Stimulated activated CD4-positive, alpha-beta T cell treated with anti-CD3 and anti-CD28 coated beads, TNF-alpha, amount 100 ng/mL, for 1 hour (primary cell): Measurements from ENCODE around the gene CMTM8.
"Not testable (repeated sequence)": the region's sequence is repeated elsewhere in the genome, so short reads cannot be mapped to it uniquely, and the experiment has no call there.

Source experiments
- DNase-seq, 3 donors: peaks; one replicate each; pipeline ENCODE4 v3.0.0-alpha.2; 2020; ENCODE audit warnings: low read depth in 3 of 3, low spot score in 1 of 3

The CMTM8 gene

DNA sequence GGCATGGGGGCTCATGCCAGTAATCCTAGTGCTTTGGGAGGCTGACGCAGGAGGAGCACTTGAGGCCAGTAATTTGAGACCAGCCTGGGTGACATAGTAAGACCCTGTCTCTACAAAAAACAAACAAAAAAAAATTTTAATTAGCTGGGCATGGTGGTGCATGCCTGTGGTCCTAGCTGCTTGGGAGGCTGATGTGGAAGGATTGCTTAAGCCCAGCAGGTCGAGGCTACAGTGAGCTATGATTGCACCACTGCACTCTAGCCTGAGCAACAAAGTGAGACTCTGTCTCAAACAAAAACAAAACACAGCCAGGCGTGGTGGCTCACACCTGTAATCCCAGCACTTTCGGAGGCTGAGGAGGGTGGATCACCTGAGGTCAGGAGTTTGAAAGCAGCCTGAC is 9.7 kb upstream of the CMTM8 start:
- DNase-seq, result not testable (repeated sequence)

DNA sequence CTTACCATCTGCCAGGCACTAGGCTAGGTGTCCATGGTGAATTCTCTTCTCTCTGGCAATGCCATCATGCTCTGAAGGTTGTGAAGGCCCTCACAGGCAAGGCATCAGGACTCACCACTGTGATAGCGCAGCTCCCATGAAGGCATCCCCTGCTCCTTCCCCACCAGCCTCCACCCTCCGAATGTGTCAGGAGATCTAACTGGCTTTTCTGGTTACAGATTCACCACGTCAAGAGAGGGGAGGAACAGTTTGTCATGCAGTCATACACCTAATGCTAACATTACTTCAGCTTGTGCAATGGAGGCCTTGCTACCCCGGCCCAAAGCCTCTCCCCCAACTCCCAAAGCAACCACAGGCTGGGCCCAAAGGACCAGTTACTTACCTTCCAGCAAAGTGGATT is 8.9 kb upstream of the CMTM8 start:
- DNase-seq, result no peak

DNA sequence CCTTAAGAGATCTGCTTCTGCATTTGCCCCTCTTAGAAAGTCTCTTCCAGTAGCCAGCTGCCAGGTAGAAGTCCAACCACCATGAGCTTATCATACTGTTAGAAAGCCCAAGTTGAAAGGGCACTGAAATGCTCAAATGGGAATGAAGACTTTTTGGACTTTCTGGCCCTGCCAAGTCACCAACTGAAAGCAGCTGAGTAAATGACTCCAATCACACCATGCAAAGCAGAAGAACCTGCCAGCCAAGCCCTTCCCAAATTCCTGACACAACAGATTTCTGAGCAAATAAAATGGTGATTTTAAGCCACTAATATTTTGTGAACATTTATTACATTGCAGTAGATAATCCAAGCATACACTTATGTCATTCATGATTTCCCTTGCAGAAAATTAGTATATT is 2.1 kb upstream of the CMTM8 start:
- DNase-seq, result no peak

DNA sequence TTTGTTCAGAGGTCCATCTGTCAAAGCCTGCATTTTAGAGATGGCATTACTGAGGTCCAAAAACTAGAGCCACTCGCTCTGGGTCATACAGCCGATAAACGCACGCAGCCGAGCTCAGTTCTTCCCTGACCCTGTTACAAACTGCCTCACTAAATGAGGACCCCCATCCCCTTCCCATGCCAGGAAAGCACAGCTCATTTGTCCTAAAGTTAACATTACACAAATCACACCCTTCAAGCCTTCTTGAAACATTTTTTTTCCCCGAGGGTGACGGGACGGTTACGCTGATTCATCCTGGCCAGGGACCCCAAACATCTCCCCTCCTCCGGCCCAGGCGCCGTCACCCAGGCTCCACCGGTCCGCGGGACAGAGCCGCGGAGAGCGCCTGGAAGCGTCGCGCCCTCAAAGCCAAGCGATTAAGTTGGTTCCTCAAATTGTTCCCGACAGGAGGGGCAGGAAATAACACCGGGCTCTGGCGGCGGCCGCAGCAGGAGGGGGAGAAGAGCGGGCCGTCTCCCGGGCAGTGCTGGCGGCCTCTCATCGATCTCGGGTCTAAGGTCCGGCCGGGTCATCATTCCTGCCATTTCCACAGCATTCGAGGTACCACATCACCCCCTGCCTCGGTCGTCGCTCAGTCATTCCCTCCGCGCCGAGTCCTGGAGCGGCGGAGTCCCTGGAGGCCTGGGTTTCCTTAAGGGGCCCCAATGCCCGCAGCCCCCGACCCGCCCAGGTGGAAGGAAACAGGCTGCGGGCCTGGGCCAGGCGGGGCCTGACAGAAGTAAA is 619 bp upstream of the CMTM8 start:
- DNase-seq, result no peak

DNA sequence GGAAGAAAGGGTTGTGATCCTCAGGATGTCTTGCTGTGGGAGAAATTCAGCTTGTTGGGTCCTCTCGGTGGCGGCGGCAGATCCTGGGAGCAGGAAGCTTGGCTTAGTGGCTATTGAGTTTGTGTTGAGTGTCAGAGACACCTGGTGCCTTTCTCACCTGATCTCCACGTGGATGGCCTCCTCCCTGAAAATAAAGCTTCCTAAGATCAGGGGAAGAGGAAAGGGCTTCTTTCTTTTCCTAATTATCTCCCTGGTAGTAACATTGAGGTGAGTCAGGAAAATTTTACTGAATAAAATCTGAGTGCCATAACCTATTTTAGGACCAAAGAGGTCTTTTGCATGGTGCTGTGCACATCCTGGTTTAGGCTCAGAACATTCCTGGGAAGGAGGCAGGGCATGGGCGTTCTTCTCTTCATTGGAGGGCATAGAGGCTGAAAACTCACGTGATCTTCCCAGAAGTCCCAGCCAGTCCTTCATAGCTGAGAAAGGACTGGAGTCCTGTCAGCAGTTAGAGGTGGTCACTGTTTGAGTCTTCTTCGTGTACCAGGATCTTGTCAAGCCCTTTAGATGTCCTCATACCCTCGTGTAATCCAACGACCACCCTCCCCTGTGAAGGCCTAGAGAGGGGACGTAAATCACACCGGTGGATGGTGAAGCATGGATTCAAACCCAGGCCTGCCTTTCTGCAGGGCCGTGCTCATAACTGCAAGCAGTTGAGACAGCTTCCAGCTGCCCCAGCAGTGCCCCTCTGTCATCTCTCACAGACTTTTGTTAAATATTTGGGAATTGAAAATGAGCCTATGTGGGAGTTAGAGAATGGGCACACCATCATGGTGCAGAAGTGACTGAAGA is 1.1 kb downstream of the CMTM8 start:
- DNase-seq, result no peak

DNA sequence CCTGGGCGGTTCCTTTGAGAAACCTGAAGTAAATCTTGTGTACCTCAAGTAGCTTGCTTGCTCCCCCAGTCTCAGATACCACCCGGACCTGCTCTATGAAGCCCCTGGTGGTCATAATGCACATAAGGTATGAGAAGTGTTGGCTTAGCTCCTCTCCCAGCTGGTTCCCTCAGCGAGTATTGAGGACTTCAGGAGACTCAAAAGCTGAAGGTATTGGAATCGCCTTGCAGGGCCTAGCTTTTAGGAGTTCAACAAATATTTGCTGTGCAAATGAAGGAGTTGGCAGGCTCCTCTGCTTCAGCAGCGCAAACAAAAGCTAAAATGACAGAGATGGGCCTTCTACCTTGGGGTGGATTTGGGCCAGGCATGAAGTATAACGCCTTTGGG is 1.7 kb downstream of the CMTM8 start:
- peak in 2 of 3 donors; percentile 16 to 24 for DNase-seq

DNA sequence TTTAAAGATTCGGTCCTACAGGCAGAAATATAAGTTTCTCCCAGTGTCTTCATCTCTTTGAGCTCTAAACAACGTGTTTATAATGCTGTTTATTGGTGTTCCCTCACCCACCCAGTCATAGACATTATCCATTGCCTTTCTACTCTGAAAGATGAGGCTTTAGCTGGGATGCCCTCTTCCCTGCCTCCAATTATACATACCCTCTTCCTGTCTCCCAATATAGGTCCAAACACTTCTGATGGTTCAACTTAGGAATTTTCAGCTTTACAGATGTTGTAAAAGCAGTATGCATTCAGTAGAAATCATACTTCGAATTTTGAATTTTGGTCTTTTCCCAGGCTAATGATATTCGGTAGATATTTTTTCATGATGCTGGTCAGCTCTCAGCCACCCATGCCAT is 2.6 kb downstream of the CMTM8 start:
- no peak for DNase-seq

DNA sequence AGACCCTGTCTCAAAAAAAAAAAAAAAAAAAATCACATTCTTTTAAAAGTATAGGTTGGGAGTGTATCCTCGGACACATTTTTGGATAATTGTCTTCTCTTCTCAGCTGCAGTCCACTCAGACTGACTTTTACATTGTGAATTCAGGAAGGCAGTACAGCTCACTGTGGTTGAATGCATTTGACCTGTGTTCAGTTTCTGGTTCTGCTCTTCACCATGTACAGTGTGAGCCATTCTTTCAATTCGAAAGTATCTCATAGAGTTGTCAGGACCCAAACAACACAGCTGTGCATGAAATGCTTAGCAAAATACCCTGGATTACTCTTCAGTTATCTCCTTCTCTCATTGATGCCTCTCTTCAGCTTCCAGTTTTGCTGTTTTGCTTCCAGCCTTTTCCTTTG is 5.0 kb downstream of the CMTM8 start:
- no peak for DNase-seq

DNA sequence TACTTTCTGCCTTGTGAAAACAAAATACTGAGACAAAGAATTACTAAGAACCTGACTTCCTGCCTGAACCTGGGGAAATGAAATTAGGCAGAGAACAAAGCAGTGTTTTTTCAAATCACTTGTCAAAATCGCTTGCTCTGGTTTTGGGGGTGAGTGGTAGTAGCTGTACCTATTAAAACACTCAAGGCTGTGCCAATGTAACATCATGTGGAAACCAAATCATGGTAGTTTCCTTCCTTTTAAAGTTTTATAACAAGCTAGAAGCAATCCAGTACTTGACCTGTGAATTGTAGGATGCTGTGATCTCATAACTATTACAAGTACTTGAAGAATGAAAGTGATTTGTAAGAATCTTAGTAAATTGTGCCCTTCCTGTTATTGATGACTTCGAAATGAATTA is 6.7 kb downstream of the CMTM8 start:
- DNase-seq, result no peak

DNA sequence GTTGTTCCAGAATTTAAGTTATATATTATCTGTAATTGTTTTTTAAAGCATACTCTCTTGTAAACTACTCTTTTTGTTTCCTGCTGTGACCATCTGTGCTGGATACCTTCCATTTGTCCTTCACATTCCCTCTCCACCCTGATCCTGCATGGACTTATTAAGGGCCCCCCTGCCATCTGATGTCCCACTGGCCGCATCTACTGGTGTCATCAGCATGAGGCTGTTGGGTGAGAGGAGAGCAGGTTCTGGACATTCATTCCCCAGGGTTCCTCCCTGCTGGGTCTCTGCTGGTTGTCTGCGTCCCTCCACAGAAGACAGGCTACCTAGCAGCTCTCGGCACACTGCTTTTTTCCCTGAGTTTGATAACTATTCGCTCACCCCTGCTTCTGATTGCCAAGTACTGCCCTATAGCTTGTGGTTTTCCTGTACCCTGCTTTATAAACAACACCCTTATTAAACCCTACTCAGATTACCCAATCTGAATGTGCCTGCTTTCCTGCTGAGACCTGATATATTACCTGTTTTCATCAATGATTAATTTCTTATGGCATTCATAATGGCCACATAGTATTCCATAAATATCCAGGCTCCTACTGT is 7.7 kb downstream of the CMTM8 start:
- DNase-seq, result no peak

DNA sequence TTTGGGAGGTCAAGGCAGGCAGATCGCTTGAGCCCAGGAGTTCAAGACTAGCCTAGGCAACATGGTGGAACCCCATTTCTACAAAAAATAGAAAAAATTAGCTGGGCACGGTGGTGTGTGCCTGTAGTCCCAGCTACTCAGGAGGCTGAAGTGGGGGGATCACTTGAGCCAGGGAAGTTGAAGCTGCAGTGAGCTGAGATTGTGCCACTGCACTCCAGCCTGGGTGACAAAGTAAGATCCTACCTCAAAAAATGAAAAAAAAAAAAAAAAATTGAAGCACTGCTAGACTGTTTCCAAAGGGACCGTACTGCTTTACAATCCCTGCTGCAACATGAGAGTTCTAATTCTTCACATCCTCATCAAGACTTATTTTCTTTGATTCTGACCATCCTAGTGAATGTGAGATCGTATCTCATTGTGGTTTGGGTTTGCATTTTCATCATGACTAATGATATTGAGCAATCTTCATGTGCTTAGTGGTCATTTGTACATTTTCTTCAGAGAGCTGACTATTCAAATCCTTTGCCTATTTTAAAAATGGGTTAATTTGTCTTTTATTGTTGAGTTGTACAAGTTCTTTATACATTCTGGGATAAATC is 10.8 kb downstream of the CMTM8 start:
- no peak for DNase-seq

DNA sequence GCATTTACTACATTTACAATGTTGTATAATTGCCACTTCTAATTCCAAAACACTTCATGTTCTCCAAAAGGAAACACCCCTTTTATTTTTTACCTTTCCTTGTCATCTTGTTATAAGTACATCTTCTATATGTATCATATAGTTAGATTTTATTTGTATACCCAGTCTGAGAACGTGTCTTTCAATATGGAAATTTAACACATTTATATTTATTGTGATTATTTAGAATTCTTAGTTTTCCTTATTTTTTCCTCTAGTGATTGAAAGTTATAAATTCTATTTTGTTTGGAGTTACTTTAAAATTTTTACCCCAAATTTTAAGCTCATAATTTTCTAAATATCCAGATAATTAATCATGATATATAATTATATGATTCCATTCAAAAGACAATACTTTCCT is 15.8 kb downstream of the CMTM8 start:
- DNase-seq, result no peak

DNA sequence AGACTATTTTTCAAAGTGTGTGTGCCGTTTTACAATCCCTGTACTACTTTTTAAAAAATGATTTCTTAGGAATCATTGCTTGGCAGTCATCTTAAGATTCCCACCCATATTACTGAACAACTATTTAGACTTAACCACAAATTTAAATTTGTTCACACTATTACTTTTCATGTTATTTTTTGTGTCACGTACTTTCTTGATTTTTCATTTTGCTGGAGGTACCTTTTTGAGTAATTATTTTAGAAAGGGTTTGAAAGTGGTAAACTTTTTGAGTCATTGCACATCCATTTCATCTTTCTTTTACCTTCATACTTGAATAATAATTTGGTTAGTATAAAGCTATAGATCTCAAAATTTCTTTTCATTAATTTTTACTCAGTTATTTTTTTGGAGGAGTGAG is 16.9 kb downstream of the CMTM8 start:
- DNase-seq, result no peak

DNA sequence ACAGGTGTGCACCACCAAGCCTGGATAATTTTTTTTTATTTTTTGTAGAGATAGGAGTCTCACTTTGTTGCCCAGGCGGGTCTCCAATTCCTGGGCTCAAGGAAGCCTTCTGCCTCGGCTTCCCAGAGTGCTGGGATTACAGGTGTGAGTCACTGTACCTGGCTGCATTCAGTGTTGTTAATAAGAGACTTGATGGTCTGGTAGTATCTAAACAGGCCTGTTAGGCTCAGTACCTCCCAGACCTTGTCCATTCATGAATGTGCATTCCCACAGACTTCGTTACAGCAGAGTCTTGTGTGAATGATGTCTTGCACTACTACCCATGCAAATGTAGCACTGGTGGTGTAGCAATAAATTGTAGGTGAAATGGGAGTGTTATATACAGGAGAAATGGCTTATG is 17.7 kb downstream of the CMTM8 start:
- DNase-seq, result no peak

DNA sequence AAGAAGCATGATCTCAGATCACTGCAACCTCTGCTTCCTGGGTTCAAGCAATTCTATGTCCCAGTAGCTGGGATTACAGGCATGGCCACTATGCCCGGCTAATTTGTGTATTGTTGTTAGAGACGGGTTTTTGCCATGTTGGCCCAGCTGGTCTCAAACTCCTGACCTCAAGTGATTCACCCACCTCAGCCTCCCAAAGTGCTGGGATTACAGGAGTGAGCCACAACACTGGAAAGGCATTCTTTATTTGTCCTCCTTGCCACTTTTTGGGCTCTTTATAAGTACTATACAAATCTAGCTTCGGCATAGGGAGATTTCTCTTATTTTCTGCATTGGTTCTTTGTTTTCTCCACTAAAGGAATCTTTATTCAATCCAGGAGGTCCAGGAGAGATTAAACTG is 18.6 kb downstream of the CMTM8 start:
- no peak for DNase-seq

DNA sequence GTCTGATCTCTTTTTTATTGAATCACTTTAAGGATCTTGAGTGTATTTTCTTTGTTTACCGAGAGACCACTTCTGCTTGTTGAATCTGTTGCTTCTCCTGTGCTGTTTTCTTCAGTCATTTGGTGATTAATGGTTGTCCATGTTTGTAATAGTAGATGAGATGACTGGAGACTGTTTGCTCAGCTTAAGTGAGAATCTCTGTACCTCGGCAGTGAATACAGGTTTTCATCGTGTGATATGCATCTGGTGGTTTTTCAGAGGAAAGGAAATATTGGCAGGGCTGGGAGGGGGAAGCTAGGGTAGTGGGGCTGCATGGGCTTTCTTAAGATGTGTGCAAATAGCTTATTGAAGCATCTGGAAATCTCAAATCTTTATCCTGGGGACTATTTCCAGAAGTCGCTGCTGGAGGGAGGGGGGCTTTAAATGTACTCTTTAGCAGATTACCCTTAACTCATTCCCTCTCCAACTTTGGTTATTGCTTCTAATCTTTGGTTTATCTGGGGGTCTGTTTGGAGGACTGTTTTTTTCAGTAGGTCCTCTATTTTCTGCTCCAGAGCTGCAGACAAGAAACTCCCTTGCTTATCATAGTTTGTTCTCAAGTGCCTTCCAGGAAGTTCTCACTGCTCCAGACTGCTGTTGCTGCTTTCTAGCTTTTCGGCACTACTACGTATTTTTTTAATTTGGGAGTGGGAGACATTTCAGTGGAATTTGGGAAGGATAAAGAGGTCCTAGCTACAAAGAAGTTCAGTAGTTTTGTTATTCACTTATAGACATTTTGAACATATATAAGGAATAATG is 19.4 kb downstream of the CMTM8 start:
- no peak for DNase-seq

DNA sequence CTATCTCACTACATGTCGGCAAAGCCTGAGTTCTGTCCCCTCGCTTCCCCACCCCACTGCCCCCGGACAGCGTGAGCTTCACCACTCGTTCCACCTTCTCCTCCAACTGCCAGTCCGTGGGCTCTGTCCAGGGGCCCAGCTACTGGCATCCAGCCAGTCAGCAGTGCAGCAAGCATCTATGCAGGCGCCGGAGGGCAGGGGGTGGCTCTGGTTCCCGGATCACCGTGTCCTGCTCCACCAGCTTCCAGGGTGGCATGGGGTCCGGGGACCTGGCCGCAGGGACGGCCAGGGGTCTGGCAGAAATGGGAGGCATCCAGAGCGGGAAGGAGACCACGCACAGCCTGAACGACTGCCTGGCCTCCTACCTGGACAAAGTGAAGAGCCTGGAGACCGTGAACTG is 20.4 kb downstream of the CMTM8 start:
- DNase-seq, result no peak

DNA sequence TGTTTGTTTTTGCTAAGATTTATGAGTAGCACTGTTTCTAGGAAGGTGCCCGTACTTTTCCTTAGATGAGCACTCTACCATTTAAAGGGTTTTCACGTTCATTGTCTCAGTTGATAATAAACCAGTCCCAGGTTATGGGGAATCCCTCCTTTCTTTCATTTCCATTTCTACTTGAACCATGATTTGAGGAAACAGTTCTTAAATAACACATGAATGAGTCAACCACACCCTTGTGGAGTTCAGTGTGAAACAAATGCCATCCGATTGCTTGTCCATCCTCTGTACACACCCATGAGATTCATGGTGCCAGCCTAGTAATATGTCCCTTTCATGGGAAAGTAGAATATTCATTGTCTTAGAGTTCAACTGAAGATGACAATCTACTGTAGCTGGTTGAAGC is 23.1 kb downstream of the CMTM8 start:
- no peak for DNase-seq

DNA sequence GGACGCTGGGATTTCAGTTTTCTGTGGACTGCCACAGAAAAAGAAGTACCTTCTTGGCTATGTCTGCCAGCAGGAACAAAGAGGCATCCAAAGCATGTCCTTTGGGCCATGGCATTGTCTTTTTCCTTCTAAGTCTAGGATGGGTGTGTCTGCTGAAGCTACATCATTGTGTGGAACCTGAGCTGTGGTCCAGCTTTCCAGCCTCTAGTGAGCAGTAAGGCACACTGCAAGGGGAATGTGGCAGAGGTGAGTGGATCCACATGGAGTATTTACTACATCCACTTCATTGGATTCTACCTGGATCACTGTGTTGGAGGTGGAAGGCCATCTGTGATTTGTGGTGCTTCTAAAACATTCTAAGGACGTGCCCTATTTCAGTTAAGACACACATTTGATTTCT is 23.7 kb downstream of the CMTM8 start:
- DNase-seq, result no peak

DNA sequence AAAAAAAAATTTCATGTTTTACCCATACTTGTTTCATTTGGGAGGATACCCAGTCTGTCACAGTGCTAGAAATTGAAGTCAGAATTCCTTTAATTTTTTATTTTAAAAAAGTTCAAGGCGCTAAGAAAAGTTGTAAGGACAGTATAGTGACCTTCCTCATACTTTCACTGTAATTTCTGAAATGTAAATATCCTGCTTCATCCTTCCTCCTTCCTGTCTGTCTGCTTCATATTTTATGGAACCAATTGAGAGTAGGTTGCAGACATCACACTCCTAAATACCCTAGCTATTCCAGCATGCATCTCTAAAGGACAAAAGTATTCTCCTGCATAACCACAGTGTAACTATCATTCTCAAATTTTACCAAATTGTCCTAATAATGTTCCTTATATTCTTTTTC is 35.8 kb downstream of the CMTM8 start:
- no peak for DNase-seq

DNA sequence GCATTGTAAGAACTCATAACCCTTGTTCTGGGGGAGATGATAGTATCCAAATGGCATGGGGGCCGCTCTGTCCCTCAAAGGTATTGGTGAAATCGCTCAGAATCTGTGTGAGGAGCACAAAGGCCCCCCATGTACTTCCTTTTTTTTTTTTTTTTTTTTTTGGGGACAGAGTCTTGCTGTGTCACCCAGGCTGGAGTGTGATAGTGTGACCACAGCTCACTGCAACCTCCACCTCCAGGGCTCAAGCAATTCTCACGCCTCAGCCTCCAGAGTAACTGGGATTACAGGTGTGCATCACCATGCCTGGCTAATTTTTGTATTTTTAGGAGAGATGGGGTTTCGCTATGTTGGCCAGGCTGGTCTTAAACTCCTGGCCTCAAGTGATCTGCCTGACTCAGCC is 37.0 kb downstream of the CMTM8 start:
- no peak for DNase-seq
